Fibroblast of villous mesenchyme (primary cell): ENCODE data around the gene ERCC8. TPM values are rescaled to one million over a fixed set of nuclear protein-coding genes. Genes with fewer than 3 reads are reported as not detected.

Experiments used
- DNase-seq: peaks from one replicate; pipeline ENCODE4 v3.0.0-alpha.2; 2010; ENCODE audit warnings: low read depth
- H3K4me3 ChIP-seq: 2 replicates; pipeline ENCODE4 v1.5.1; 2011; ENCODE audit warnings: low read depth, mild to moderate bottlenecking, low read length
- CTCF ChIP-seq: IDR thresholded peaks from 2 replicates; pipeline ENCODE4 v1.5.1; 2012; ENCODE audit warnings: low read depth, mild to moderate bottlenecking, low read length; ENCODE audit not compliant: insufficient read depth
- total RNA-seq: library from RNA; depleted of rRNA; stranded (reverse); fragments of >200 nt; gene quantifications from 2 replicates; pipeline ENCODE4 v1.2.3, GENCODE V29; 2012

Gene ERCC8
- total RNA-seq, 1 donor, result 19.9 TPM

DNA sequence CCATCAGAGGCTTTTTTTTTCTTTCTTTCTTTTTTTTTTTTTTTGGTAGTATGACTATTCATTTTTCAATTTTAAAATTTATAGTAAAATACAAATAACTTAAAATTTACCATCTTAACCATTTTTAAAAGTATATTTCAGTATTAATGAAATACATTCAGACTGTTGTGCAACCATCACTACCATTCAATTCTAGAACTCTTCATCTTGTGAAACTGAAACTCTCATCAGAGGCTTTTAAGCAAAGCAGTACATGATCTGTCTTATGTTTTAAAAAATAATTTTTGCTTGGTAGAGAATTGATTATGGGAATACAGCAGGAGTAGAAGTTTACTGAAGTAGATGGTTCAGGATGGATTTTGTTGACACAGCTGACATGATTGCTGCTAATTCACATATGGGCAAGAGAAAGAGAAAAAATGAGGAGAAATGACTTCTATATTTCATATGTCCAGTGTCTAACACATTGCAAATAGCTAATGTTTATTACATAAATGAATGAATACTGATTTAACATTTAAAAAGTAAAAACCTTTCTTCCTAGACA is 114.2 kb downstream of the ERCC8 start:
- no peak for DNase-seq
- no peak for TF ChIP-seq CTCF
- H3K4me3 ChIP-seq, result no peak overlapping the region

- H3K4me3 ChIP-seq, result no peak overlapping the region
- no peak for TF ChIP-seq CTCF
- no peak for DNase-seq
These were observed 115.2 kb downstream of the ERCC8 start for GRCh38 chr5:60829490-60830266.

DNA sequence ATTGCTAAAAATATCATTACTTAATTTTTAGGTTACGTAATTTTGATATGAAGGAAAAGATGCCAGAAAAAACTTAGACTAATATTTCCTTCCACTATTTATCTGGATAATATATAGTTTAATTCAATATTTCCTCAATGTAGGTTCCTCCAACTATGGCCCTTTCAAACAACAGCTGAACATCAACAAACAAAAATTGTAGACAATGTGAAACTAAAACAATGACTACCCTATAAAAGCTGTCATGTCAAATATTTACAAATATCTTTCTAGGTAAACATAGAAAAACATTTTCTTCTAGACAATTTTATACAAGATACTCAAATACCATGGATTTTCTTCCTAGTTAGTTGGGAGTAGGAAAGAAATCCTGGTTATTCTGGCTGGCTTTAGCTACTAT is 117.7 kb downstream of the ERCC8 start:
- TF ChIP-seq CTCF, result no peak
- no peak for DNase-seq
- no peak overlapping the region for H3K4me3 ChIP-seq

- no peak for TF ChIP-seq CTCF
- no peak overlapping the region for H3K4me3 ChIP-seq
- no peak for DNase-seq
These were observed 118.2 kb downstream of the ERCC8 start for GRCh38 chr5:60826653-60827052.

Other genes with a start within 250 kb of the ERCC8 start
- gene DEPDC1B, start 244.9 kb downstream of the ERCC8 start, total RNA-seq, result 5.2 and 8.6 TPM in 2 replicates
- under 0.01 TPM in 1 of 2 replicates, not detected in the other for gene ELOVL7, start 100.8 kb downstream of the ERCC8 start, total RNA-seq
- gene NDUFAF2, start 135 bp upstream of the ERCC8 start, total RNA-seq, result 28.9 and 31.6 TPM in 2 replicates
- 38.0 and 39.3 TPM in 2 replicates for gene SMIM15, start 217.4 kb upstream of the ERCC8 start, total RNA-seq